Stimulated activated CD4-positive, alpha-beta T cell treated with anti-CD3 and anti-CD28 coated beads, Interleukin-4, amount 100 ng/mL, for 1 hour (primary cell): ENCODE data around the gene GON7.

Experiments used
- DNase-seq: peaks from one replicate; pipeline ENCODE4 v3.0.0-alpha.2; 2020

Gene GON7

DNA sequence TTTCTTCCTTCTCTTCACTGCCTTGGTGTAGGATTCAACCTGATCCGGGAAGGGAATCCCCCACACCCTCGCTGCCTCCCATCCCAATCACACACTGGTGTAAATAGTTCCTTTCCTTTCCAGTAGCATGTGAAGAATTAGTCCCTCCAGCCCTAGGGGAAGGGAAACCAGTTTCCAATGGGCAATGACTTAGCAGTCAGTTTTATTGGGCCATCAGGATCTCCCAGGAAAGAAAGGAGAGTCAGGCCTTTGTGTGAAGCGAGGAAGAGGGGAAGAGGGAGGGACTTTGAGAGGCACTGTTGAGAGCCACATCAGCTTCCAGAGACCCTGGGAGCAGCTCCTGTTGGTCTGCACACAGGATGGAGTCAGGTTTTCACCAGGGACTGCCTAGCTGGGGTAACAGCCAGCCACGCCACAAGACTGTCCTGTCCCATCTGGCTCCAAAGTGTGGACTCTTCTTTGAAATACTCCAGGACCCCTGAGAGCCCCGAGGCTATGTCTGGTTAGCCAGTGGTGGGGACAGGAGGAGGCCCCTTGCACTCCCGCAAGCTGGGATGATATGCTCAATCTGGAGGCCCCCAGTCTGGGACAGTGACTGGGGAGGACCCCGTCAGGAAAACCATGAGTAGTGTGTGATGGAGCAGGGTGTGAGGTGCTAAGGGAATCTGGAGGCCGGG, 50.0 kb downstream of the GON7 start:
- no peak for DNase-seq

DNA sequence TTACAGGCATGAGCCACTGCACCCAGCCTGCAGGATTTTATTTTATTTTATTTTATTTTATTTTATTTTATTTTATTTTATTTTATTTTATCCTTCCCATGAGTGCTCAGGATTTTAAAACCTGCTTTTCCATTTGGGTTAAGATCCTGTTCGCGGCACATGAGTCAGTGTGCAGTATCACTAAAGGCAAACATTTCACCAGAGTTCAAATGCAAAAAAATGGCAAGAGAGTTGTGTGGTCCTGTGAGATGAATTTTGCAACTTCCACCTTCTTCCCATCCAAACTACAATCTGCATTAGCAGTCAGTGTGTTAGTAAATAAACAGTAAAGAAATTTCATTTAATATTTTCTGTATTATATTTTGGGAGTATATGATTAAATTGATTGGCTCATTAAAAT, 51.2 kb downstream of the GON7 start:
- no peak for DNase-seq

DNA sequence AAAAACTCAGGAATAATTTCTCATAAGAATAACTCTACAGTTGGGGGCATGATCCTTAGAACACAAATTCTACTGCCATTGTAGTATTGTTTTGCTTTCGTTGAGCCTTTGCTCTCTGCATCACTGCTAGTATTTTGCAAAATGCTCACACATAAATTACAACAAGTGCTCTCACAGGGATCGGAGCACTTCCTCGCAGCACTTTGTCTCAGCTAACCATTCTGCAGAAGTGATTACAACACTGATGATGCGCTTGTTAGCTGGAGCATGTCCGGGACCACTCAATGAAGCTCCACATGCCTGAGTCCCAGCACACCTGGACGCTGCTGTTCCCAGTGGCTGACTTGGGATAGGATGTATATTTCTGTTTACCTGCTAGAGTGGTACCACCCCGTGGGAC, 53.7 kb downstream of the GON7 start:
- DNase-seq, result no peak
